K562 (cell line): ENCODE measurements around the gene PLK1. TPM values are rescaled to one million over a fixed set of nuclear protein-coding genes. Genes with fewer than 3 reads are reported as not detected.
A peak's percentile ranks its signal among the peaks of the same experiment; 100 is the strongest.

Source experiments
- ATAC-seq: fragments of 200-7000 bp; cut with Tn5 transposase; 3 replicates; pipeline ENCODE4 v1.9.1; 2020; ENCODE audit warnings: moderate library complexity
- BruUV-seq: library from RNA; stranded (reverse); fragments of 400-500 nt; replicated peaks from 2 replicates; lab custom pipeline; 2021; lab: Mats Ljungman, UMichigan
- CTCF ChIA-PET: fragments of 300-600 bp; formaldehyde crosslinking; extraction: SDS; loops from one replicate; lab custom pipeline; 2021; ENCODE audit warnings: low intra/inter-chr PET ratio; lab: Yijun Ruan, JAX
- POLR2A ChIA-PET: fragments of 300-600, 350-650 bp; sonication (Branson Sonifier 250); formaldehyde crosslinking; extraction: SDS; loops from one replicate; lab custom pipeline; 2021; ENCODE audit warnings: antibody characterized with exemption, inconsistent platforms; lab: Yijun Ruan, JAX
- DNase-seq, 4 experiments: peaks; one replicate each; pipeline versions ENCODE4 v3.0.0 to v3.0.0-alpha.2; 2011 to 2018; ENCODE audit warnings: low spot score in 3 of 4, mixed read lengths in 3 of 4; ENCODE audit errors: extremely low read depth in 1 of 4
- FAIRE-seq: peaks from 2 replicates; lab custom pipeline; 2011; peaks lifted over from hg19 to GRCh38; lab: Jason Lieb, UNC
- H2AFZ ChIP-seq: 2 replicates; pipeline ENCODE4 v1.6.0; 2011; ENCODE audit warnings: low read depth, low read length, control low read depth, inconsistent platforms
- H3K27ac ChIP-seq: fragments of 200-600 bp; 3 replicates; pipeline ENCODE4 v1.8.0; 2011; ENCODE audit warnings: low read depth, mild to moderate bottlenecking, control low read depth, inconsistent platforms, low read length, moderate library complexity, mixed read lengths; ENCODE audit errors: extremely low read depth
- H3K27me3 ChIP-seq, 2 experiments: fragments of 300-600 bp in 1 of 2; 2 replicates in 1 of 2; 3 replicates in 1 of 2; pipeline versions ENCODE4 v1.6.0 to v1.8.0; 2011; ENCODE audit warnings: inconsistent platforms in 2 of 2, low read length in 2 of 2, mild to moderate bottlenecking in 1 of 2, mixed read lengths in 1 of 2, moderate library complexity in 1 of 2; ENCODE audit not compliant: control insufficient read depth in 2 of 2, insufficient read depth in 2 of 2
- H3K36me3 ChIP-seq: fragments of 300-600 bp; 3 replicates; pipeline ENCODE4 v1.8.0; 2011; ENCODE audit warnings: mild to moderate bottlenecking, low read length, inconsistent platforms; ENCODE audit not compliant: control insufficient read depth, insufficient read depth
- H3K4me1 ChIP-seq, 2 experiments: fragments of 200-600 bp in 1 of 2; replicated peaks in 1 of 2; 2 replicates in 1 of 2; 3 replicates in 1 of 2; pipeline versions ENCODE4 v1.5.1 to v1.8.0; 2011; ENCODE audit warnings: inconsistent platforms in 2 of 2, low read length in 2 of 2, mild to moderate bottlenecking in 1 of 2, mixed read lengths in 1 of 2, moderate library complexity in 1 of 2; ENCODE audit not compliant: control insufficient read depth in 2 of 2, insufficient read depth in 2 of 2
- H3K4me2 ChIP-seq: 2 replicates; pipeline ENCODE4 v1.6.1; 2011; ENCODE audit warnings: low read length, control low read depth, inconsistent platforms, mixed read lengths; ENCODE audit not compliant: insufficient read depth
- H3K4me3 ChIP-seq: fragments of 200-600 bp; sonication (generic), shearing (Covaris generic); 2 replicates; pipeline ENCODE4 v1.5.1; 2016; ENCODE audit warnings: control low read depth, inconsistent platforms
- H3K79me2 ChIP-seq: fragments of 200-600 bp; 3 replicates; pipeline ENCODE4 v1.8.0; 2011; ENCODE audit warnings: low read length, inconsistent platforms; ENCODE audit not compliant: control insufficient read depth, insufficient read depth
- H3K9ac ChIP-seq, 2 experiments: 2 replicates each; pipeline versions ENCODE4 v1.6.0 to v1.6.1; 2011; ENCODE audit warnings: low read depth in 2 of 2, low read length in 2 of 2, control low read depth in 1 of 2, inconsistent platforms in 1 of 2, mild to moderate bottlenecking in 1 of 2, mixed read lengths in 1 of 2; ENCODE audit not compliant: insufficient read depth in 1 of 2
- H3K9me1 ChIP-seq: one replicate; pipeline ENCODE4 v1.6.0; 2011; ENCODE audit warnings: inconsistent platforms, mild to moderate bottlenecking, low read length, moderate library complexity; ENCODE audit not compliant: control insufficient read depth, insufficient read depth
- H3K9me3 ChIP-seq: replicated peaks from 2 replicates; pipeline ENCODE4 v1.5.1; 2011; ENCODE audit warnings: low read depth, low read length, inconsistent platforms; ENCODE audit not compliant: control insufficient read depth, insufficient read depth
- H4K20me1 ChIP-seq: replicated peaks from 2 replicates; pipeline ENCODE4 v1.6.1; 2011; ENCODE audit warnings: low read length, inconsistent platforms, mixed read lengths; ENCODE audit not compliant: control insufficient read depth, insufficient read depth
- AFF1 ChIP-seq, 2 experiments: fragments of 450-650 bp; IDR thresholded peaks; 2 replicates each; pipeline ENCODE4 v1.6.1; 2018; ENCODE audit warnings: mild to moderate bottlenecking in 2 of 2, low read depth in 1 of 2; ENCODE audit not compliant: partially characterized antibody in 2 of 2
- AFF4 ChIP-seq: sonication (generic); formaldehyde crosslinking; IDR thresholded peaks from 2 replicates; pipeline ENCODE4 v1.8.0; 2023; ENCODE audit warnings: mild to moderate bottlenecking, missing genetic modification reagents
- CTBP1 ChIP-seq: fragments of 450-650 bp; IDR thresholded peaks from 2 replicates; pipeline ENCODE4 v1.6.1; 2016; ENCODE audit warnings: borderline replicate concordance
- ETV1 ChIP-seq: fragments of 450-650 bp; conservative IDR thresholded peaks from 2 replicates; pipeline ENCODE4 v1.6.1; 2016; ENCODE audit warnings: missing genetic modification characterization, control low read depth, low read depth, missing compliant biosample characterization
- EWSR1 ChIP-seq: fragments of 450-650 bp; IDR thresholded peaks from 2 replicates; pipeline ENCODE4 v1.6.1; 2018; ENCODE audit warnings: borderline replicate concordance, mild to moderate bottlenecking, low read depth, moderate library complexity; ENCODE audit not compliant: partially characterized antibody
- FOXM1 ChIP-seq, 2 experiments: fragments of 450-650 bp in 1 of 2; sonication (generic) in 1 of 2; formaldehyde crosslinking in 1 of 2; IDR thresholded peaks; 2 replicates each; pipeline versions ENCODE4 v1.6.1 to v1.9.0; 2017 to 2022; ENCODE audit warnings: low read depth in 2 of 2, mild to moderate bottlenecking in 2 of 2, missing genetic modification reagents in 1 of 2, moderate library complexity in 1 of 2
- HDAC2 ChIP-seq: fragments of 450-650 bp; IDR thresholded peaks from 2 replicates; pipeline ENCODE4 v1.6.1; 2016; ENCODE audit warnings: mild to moderate bottlenecking
- NBN ChIP-seq: fragments of 450-650 bp; IDR thresholded peaks from 2 replicates; pipeline ENCODE4 v1.6.1; 2016; ENCODE audit warnings: low read depth, mild to moderate bottlenecking
- RAD51 ChIP-seq: fragments of 450-650 bp; IDR thresholded peaks from 2 replicates; pipeline ENCODE4 v1.7.1; 2016; ENCODE audit warnings: low read depth, mild to moderate bottlenecking, borderline replicate concordance
- TAF7 ChIP-seq: fragments of 450-650 bp; IDR thresholded peaks from 2 replicates; pipeline ENCODE4 v1.6.1; 2016; ENCODE audit warnings: missing genetic modification characterization, missing compliant biosample characterization
- WHSC1 ChIP-seq: IDR thresholded peaks from one replicate; pipeline ENCODE4 v1.6.1; 2012; ENCODE audit warnings: low read length, control low read depth, inconsistent platforms
- ZNF143 ChIP-seq: sonication (generic); formaldehyde crosslinking; IDR thresholded peaks from 2 replicates; pipeline ENCODE4 v1.9.0; 2022; ENCODE audit warnings: mild to moderate bottlenecking, missing genetic modification reagents
- WGBS: fragments of 100-300 bp; shearing (Covaris generic); methylation state at CpG from one replicate; pipeline ENCODE4 v1.1.6; 2016; ENCODE audit warnings: low coverage, mixed read lengths; ENCODE audit not compliant: insufficient coverage; ENCODE audit errors: missing lambda C conversion rate; 5-methylcytosine and 5-hydroxymethylcytosine counted together
- in situ Hi-C: fragments of 300-500 bp; cut with MboI; formaldehyde crosslinking; loops from 4 replicates; pipeline ENCODE4 v1.15.0; 2018; ENCODE audit warnings: inconsistent platforms, mixed read lengths
- intact Hi-C: fragments of 100-400 bp; cut with micrococcal nuclease; formaldehyde crosslinking; loops from 2 replicates; pipeline ENCODE4 v1.14.2; 2022
- polyA plus RNA-seq, 8 experiments: library from polyadenylated mRNA; depleted of rRNA in 4 of 8; stranded (reverse) in 5 of 8; unstranded in 3 of 8; fragments of >200 nt; fragmentation: Nextera tagmentation in 2 of 8; fragmentation: Illumina TruSeq in 1 of 8; extraction: Ambion mirVana in 2 of 8; extraction: Trizol in 1 of 8; gene quantifications; 2 replicates each; pipeline versions ENCODE4 v1.2.1 to v1.2.3, GENCODE V29; 2011 to 2014; ENCODE audit warnings: inconsistent platforms in 1 of 8, missing spikeins in 1 of 8
- total RNA-seq, 7 experiments: library from RNA; depleted of rRNA in 6 of 7; stranded (reverse); fragments of >200 nt in 6 of 7; fragmentation: Illumina TruSeq in 2 of 7; extraction: Trizol in 2 of 7; gene quantifications; 2 replicates each; pipeline versions ENCODE4 v1.2.1 to v1.2.3, GENCODE V29; 2011 to 2021; ENCODE audit warnings: low replicate concordance in 1 of 7

PLK1 gene
- total and polyA plus RNA-seq, 9 of the 15 experiments (the other 6 are each of a cell fraction or from before 2014, with no cell fraction given), result 13.6 to 212 (median 45.5) TPM

- ATAC-seq, result peak; percentile 86
- peak overlapping the region; percentile 100 for H3K9ac ChIP-seq
- POLR2A ChIA-PET, result interaction anchor here (0.6 to 5.0 kb wide), 9 partner anchors 8 to 273 kb away, joined by 3 to 66 read pairs (median 4); partner anchors contain the start of genes DCTN5 and PALB2
- peak; percentile 89 to 91 (median 90) for DNase-seq
- H2AFZ ChIP-seq, result peak overlapping the region; percentile 89
- no peaks in the 10 kb centered on the region for H3K27me3 ChIP-seq
- H3K4me3 ChIP-seq, result peak overlapping the region; percentile 87
- H3K9me3 ChIP-seq, result no peaks in the 10 kb centered on the region
- peaks cover 57% of the 10 kb centered on the region for H3K36me3 ChIP-seq
- peaks cover 56% of the 10 kb centered on the region for H3K79me2 ChIP-seq
- H3K4me2 ChIP-seq, result peak overlapping the region; percentile 100
- no peaks in the 10 kb centered on the region for H3K9me1 ChIP-seq
- peak; percentile 88 for FAIRE-seq
- peaks cover 18% of the 10 kb centered on the region for H4K20me1 ChIP-seq
- H3K4me1 ChIP-seq, result peaks cover 19 to 28% of the 10 kb centered on the region in 2 experiments; a peak in 4 of 5 replicates
- H3K27ac ChIP-seq, result peak overlapping the region; percentile 99
- CTCF ChIA-PET, result no interaction called here
- intact Hi-C loops (loop anchor here (2.0 kb wide), 2 partner anchors 39 to 49 kb away; partner anchors contain the start of genes DCTN5 and PALB2), in situ Hi-C loops (no loop called here)
- WGBS, result under 1% methylated on average over 23 of the region's 24 CpGs
- BruUV-seq, result no TSS peak
- peak; percentile 41; the same call in 1 of the 2 replicates for TF ChIP-seq FOXM1 (IDR thresholded peaks at IDR 0.05; ENCODE audit: low read depth)
- TF ChIP-seq FOXM1 (CRISPR knock-in tag; IDR thresholded peaks at IDR 0.05; ENCODE audit: low read depth), result no peak
- no peak for TF ChIP-seq RAD51
- peak; percentile 56; the same call in 1 of the 2 replicates for TF ChIP-seq CTBP1
- peak; percentile 52 for TF ChIP-seq HDAC2
- TF ChIP-seq EWSR1, result no peak
- TF ChIP-seq ZNF143, result peak; percentile 41; the same call in 1 of the 2 replicates
- peak in 1 of 2 experiments; percentile 36 for TF ChIP-seq AFF1 (IDR thresholded peaks at IDR 0.05; ENCODE audit: low read depth in 1 of 2, partially characterized antibody in 2 of 2)
- TF ChIP-seq AFF4 (CRISPR knock-in tag), result 0 out of 2 replicates have a peak, but pooled peaks have one; percentile 85
- no peak for TF ChIP-seq ETV1 (tag)
- TF ChIP-seq NBN, result no peak
- TF ChIP-seq WHSC1, result no peak
- no peak for TF ChIP-seq TAF7 (tag)
These were observed 741 bp downstream of the PLK1 start for GRCh38 chr16:23679274-23679985.
